G401.6 (cell line): ENCODE results near the gene INSYN2A.

Experiments
- FAIRE-seq: peaks from 2 replicates; lab custom pipeline; 2012; peaks lifted over from hg19 to GRCh38; lab: Jason Lieb, UNC

The INSYN2A gene

DNA sequence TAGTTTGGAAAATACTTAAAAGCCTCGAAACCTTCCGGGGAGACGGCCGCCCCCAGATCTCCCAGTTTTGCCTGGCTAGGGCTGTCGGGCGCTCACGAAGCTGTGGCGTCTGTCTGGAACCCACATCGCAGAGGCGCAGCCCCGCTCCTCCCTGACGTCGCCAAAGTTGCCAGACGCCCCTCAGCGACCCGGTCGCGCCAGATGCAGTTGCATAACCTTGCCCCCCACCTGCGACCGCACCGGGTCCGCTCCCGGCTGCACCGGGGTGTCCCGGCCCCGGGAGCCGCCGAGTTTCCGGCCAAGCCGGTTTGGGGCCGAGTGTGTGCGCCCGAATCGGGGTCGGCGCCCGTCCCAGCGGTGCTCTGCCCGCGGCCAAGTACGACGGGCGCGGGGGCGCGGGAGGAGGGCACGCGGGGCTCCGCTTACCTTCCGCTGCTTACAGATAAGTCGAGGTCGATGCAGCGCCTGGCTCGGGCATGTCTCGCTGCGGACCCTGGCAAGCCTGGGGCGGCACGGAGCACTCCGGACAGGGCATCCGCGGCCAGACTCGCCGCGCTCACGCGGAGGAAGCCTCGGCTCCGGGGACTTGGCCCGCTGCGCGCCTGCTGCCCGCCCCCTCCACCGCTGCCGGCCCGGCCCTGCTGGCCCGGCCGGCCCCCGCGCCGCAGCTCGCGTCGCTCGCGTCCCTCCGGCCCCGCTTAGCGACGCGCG is 665 bp downstream of the INSYN2A start:
- FAIRE-seq, result no peak

DNA sequence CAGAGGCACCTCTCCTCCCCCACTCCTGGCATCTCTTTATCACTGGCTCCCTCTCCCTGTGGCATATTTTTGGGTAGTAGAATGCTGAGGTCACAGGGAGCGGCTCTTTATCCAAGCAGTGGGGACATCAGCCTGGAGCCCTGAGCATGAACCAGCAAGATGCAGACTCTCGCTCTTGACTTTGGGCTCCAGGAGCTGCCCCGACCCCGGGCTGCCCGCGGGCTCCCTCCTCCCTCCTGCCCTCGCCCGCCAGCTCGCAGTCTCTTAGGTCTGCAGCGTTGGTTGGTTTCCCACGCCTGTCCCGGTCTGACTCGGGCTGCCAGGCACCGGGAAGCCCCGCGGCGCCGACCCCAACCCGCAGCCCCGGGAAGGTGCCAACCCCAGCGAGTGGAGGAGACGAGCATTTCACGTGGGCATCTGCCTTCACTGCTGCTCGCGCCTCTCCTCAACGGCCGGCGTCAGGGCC is 1.3 kb downstream of the INSYN2A start:
- no peak for FAIRE-seq

DNA sequence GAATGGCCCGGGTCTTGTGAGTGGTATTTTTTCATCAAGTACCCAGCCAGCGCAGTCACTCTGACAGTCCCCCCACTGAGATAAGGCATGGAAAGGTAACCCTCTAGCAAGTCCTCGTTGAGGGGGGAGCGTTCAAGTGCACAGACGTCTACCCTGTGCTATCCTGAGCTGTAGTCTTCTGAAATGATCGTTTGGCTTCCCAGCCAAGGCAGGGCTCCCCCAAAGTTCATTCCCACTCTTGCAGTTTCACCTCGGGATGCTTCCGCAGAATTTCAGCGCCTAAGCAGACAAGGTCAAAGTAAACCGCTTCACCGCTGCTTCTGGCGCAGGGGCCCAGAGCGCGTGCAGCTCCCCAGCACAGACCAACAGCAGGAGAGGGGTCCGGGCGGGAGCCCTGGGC is 1.8 kb downstream of the INSYN2A start:
- no peak for FAIRE-seq

DNA sequence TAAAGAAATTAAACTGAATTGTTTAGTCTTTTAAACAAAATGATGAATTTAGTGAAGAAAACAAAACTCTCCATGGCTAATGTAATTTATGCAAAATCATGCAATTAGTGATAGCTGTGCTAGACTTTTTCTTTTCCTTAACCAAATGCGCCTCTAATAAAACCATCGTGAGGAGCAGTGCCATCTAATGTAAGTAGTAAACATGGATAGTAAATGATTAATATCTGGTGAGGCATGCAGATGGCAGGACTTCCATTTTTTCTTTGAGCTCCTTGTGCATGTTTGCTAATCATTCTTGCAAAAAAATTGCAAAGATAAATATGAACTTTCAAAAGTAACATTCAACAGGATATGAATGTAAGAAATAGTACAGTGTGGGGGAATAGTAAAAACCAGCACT is 2.3 kb downstream of the INSYN2A start:
- FAIRE-seq, result no peak

DNA sequence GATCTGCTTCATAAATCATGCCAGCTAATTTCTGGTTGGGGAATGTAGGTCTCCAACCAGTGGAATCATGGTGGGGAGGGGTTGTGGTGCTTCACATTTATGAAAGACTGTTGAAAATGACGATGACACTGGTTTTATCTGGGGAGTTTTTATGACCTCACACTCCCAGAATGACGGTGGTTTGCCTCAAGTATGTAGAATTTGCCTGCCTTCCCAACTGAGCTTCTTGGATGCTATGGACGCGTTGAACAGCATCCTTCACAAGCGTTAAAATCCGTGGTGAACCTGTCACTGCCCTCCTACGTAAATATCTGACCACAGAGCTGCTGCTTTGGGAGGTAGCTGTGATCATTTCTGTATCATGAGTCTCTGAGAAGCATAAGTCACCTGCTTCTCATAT is 3.3 kb downstream of the INSYN2A start:
- FAIRE-seq, result no peak

DNA sequence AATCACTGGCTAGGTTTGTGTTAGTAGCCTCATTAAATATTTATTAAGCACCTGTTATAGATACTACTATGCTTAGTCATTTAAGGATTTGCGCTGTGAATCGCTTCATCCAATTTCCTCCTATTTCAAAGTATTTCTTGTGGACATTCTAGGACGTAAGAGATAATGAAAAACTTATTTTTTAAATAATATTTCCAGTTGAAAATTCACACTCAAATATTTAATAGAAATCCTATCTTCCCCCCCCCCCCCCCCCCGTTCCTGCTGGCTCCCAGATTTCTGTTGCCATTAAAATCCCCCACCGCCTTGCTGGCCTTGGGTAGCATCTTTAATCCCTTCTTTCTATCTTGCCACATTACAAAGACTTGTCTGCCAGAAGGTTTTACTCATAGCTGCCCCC is 6.0 kb downstream of the INSYN2A start:
- no peak for FAIRE-seq

DNA sequence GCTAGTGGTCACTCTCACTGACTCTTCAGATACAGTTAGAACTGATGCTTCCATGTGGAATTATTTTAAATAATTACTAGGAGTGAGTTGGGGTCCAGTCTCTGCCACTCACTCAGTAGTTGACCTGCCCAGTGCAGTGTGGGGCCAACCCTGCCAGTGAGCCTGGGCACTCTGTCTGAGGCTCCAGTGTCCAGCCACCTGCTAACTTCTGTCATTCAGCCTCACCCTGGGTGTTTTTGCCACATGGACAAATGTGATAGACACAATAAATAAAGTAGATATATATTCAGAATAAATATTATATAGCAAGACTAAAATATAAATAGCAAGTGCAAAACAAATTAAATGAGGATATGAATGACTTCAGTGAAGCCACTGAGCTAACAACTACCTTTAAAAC is 7.2 kb downstream of the INSYN2A start:
- FAIRE-seq, result no peak

DNA sequence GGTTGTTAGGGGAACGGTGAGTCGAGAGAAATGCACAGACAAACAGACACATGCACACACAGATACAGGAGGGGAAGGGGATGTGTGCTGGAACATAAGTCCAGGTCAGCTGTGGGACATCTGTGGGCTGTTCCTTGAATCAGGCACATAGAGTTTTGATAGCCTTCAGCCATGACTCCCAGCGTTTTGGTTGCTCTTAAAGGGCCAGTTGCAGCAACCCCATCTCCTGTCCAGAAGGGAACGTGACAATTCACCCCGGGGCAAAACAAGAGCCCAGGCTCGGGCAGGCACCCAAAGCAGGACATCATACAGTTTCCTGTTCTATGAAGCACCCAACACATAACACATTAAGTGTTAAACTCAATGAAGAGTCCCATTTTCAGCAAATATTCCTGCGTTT is 9.6 kb downstream of the INSYN2A start:
- no peak for FAIRE-seq

DNA sequence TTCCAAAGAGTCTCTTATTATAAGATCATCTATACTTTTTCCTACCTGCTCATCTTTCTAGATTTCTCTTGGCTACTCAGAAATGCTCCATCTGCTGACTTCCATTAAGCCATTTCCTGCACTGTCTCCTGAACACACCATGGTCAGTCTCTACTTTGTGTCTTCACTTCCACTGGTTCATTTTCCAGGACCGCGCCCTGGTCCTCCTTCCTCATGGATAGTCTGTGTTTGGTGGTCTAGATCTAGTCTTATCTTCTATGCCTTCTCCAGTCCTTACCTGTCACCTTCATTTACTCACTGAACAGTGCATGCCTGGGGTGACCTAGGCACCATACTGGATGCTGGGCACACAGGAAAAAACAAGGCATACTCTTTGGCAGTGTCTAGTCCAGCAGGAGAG is 11.8 kb downstream of the INSYN2A start:
- FAIRE-seq, result no peak

DNA sequence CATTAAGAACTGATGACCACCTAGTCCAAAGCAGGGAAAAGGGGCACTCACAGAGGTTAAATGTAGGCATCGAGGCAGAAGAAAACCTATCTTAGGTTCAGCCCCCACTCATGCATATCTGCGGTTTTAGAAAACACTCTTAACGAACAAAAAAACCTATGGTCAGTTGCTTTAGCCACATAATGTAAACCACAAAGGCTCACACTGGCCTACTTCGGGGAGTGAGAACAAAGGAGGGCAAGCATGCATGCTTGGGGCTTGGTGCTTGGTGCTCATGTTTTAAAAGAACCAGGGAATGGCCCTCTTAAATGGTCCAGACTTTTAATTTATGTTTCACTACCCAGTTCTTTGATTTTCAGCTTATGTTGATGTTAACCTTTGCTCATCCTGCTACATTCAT is 14.2 kb downstream of the INSYN2A start:
- FAIRE-seq, result no peak

DNA sequence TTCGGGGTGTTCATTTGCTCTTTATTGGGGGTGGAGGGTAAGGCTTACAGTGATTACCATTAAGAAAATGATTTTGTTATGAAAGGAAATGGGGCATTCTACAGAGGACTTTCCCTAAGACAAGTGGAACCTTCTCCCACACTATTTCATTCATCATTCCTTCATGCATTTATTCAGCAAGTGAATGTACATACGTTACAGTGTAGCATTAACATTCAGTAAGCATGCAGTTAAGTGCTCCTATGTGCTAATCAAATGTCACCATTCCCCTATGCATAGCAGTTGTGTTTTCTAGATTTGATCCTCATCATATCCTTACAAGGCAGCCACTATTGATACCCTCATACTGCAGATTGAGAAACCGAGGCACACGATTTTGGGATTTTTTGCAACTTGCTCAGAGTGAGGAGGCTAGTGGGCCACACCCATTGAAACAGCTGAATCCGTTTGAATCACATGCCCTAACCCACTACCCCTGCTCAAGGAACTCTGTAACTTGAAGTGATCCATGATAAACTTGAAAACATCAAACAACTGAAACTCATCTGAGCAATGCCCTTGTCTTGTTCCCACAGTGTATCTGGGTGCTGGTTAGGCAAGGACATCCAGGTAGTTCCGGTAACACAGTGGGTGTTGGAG is 16.7 kb downstream of the INSYN2A start:
- no peak for FAIRE-seq

DNA sequence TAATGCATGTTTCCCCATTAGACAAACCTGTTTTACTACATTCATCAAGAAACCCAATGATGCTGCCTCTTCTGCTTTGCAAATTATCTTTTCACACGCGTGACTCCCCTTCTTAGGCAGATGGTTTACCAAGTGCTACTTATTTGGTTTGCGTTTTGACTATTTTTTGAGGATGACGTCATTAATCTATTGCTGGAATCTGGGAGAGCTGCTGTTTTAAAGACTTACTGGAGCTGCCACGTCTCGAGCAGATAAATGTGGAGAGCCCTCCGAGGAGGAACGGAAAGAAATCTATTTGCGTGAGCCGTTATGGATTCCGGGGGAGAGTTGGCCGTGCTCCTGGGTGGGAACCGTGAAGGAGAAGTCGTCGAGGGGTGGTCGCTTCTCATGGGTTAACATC is 19.7 kb downstream of the INSYN2A start:
- no peak for FAIRE-seq

DNA sequence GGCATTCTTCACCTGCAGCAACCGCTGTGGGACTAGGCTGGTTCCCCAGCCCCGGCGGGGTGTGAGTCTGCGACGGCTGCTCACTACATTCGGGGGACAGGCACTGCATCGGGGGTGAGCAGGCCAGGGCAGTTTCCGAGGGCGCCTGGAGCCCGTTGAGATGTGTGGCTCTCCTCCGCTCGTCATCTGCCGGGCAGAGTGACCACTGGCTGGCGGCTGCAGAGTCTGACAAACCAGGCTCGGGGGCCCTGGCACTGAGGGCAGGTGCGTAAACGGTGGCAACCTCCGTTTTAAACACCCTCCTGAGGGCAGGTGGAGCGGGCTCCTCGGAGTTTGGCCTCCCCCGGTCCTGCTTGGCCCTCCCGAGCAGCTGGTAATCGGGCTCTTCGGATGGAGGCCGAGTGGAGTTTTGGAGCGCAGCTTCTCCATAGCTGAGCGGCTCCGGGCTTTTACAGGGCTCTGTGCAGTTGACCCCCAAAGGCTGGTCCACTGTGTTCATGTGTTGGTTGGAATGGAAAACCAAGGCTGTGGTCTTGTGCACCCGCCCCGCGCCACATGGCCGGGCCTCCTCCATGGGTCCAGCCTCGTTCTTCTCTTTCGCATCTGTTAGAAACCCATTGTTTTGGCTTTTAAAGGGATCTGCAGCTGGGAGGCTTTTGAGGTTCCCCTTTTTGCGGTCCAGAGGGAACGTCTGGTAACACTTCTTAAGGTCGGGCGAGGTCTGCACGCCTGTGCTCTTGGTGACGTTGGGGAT is 20.9 kb downstream of the INSYN2A start:
- FAIRE-seq, result no peak

DNA sequence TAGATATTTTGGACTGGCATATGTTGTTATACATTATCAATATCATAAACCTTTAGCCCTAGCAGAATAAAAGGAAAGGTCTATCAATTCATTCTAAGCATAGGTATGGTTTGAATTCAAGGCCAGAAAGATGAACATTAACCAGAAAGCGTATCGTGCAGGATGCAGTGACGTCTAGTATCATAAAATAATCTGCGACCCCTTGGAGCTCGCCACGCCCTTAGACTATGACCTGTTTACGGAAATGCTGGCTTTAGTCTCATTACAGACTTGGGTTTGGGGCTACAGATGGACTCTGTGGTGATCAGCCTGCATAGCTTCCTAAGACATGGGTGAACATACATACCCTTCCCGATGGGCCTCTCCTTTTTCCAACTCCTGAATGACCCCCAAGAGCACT is 21.5 kb downstream of the INSYN2A start:
- no peak for FAIRE-seq

DNA sequence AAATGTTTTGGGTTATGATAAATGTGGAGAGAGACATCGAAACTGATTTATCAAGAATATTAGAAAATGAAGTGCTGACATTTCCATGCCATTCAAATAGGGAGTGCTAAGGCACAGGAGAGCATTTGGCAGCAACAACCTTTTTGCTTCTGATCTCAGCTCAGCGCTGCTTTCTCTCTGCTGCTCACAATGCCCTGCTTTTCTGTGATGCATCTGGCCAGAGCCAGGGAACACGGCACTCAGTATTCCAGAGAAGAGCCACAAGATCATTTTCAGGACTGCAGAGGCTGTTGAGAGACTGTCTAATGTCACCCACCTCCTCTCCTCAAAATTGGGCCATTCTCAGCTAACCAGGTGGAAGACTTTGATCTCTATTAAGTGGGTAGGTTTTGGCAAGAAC is 28.1 kb downstream of the INSYN2A start:
- FAIRE-seq, result no peak

DNA sequence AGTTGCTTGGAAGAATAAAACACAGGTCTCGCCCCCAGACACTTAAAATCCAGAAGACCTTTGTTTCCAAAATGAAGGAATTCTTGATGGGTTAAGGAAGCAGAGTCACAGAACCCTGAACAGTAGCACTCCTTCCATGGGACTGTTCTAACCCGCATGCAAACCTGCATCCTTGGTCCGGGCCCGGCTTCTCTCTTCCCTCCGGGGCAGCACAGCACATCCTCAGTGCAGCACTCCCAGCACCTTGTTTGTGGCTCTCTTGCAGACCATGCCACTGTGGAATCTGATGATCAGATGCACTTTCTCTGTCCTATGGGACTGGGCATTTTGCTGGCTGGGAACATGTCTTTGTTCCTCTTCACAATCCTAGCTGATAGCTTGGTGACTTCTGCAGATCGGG is 33.5 kb downstream of the INSYN2A start:
- no peak for FAIRE-seq

DNA sequence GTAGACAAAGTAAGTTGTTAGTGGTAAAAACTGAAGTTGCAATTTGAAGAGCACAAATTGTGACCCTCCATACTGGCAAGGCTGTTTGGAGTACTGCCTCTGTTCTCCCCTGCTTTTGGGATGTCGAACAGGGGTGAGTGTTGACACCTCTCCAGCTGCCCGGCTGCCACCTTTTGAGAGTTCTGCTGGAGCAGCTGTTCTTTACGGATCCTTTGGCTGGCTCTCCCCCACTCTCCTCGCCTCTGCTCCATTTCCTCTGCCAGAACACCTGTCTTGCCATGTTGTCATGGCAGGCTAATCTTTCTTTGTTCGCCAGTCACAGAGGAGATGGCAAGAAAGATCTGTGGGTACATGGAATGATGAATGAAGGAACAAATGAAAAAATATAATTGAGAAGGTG is 34.9 kb downstream of the INSYN2A start:
- no peak for FAIRE-seq

DNA sequence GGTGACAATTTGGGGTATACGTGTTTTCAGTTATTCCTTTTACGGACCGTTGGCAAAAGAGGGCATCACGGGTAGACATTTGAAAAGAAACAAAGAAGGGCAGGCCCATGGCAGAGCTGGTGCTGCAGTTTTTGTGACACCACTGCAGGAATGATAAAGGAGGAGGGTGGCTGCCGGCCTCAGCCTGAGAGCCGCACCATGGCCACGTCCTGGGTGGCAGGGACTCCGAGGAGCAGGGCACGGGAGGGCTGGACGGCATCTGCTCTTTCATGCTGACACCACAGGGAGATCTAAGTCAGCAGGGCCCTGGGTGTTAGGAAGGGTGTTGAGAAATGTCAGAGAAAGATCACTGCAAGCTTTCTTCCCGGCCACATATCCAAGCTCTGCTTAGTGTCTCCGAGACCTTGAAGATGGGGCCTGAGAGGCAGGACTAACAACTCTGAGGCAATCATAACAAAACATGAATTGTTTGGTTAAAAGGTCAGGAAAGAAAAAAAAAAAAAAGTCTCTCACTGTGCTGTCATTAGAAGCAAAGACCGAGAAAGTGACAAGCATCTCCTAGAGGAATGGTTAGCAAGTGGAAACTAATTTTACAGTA is 36.6 kb downstream of the INSYN2A start:
- FAIRE-seq, result no peak

DNA sequence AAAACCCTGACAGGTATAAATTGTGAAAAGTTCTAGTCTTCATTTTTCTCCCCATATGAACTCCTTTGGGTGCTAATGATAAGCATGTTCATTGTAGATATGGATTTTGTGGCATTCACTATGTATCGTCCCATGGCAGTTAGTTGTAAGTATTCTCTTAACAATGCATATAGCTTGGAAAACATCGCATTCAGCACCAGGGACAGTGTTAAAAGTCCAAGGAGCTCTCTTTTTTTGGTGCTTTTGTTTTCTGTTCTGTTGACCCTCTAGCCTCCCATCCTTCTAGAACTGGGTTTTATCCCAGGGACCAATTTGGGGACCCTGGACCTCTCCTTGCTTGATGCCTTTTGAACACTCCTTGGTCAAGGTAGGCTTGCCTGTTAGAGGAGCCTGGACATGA is 37.7 kb downstream of the INSYN2A start:
- no peak for FAIRE-seq

DNA sequence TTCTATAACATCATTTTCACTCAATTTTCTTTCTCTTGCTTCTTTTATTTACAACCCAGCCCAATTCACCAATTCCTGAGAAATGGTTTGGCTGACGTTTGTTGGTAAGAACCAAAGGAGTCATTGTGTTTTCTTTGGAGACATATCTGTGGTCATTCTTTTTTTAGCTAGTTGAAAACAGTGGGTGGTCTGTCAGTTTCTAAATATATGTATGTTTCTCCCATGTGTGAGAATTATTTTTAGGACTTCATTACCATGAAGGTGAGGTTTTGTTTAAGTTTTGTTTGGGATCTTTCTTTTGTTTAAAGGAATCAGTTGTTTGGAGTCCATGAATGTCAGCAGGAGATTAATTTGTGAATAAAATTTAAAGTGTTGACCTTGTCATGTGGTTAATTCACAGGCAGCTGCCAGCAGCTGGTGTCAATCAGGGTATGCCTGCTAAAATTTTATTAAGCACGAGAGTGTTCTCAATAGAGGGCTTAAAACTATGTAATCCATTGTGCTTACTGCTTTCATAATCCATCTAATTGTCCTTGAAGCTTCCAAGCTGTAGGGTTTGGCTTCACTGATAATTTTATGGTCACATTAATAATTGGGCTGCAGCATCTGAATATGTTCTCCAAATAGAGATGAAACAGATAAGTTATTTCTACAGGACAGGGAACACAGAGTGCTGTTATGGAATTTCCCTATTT is 38.7 kb downstream of the INSYN2A start:
- FAIRE-seq, result no peak

DNA sequence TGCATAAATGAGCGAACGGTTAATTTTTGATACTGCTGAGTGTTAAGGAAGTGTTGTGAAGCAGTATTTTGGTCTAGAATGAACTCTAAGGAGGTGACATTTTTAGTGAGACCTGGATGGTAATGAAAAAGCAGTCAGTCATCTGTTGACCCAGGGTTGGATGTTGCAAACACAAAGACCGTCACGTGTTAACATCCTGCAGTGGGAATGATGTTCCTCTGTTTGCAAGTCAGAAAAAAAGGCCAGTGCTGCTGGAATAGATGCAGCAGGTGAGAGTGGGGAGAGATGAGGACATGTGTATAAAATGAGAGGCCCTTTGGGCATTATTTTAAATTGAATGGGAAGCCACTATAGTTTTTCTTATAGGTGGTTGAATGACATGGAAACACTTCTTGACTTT is 39.3 kb downstream of the INSYN2A start:
- no peak for FAIRE-seq

DNA sequence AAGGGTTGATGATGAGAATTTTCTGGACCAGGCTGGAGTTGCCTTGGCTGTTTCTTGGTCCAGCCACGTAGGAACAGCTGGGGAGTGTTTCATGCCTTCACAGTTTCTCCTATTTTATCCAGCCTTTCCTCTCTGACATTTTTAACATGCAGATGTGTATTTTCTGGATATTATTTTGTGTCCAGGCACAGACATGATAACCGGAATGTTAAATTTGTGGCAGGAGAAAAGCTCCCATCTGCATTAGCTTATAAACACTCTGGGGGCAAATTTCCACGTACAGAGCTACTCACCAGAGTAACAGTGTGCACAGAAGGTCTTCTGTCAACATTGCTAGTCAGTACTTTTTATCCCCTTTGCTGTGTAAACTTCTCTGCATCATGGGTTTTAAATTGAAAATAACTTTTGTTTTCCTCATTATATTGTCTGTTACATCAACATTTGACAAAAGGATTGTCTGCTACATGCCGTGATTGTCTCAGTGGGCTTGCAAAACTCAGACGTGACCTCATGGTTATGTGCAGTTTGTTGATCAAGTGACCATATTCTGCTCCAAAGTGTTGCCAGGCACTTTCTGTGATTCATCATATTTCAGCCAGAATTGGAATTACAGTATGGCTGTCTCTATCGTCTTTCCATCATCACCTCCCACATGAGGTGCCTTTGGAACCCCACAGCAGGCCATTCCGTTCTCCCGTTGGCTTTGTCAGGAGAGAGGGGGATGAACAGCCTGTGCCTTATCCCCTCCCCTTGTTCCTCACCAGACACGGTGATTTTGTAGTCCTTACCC is 41.4 kb downstream of the INSYN2A start:
- FAIRE-seq, result no peak
